HUES64 (cell line): ENCODE measurements around the gene PTOV1.
A peak's percentile ranks its signal among the peaks of the same experiment; 100 is the strongest.

ENCODE experiments used
- H3K27ac ChIP-seq: 2 replicates; pipeline ENCODE4 v1.7.0; 2013; ENCODE audit warnings: low read depth, low read length, inconsistent platforms
- H3K27me3 ChIP-seq: 2 replicates; pipeline ENCODE4 v1.6.1; 2013; ENCODE audit warnings: mild to moderate bottlenecking, low read length; ENCODE audit not compliant: insufficient read depth
- H3K36me3 ChIP-seq: 2 replicates; pipeline ENCODE4 v1.6.1; 2013; ENCODE audit warnings: mild to moderate bottlenecking, low read length; ENCODE audit not compliant: insufficient read depth
- H3K4me1 ChIP-seq: 2 replicates; pipeline ENCODE4 v1.6.1; 2013; ENCODE audit warnings: mild to moderate bottlenecking, low read length, moderate library complexity; ENCODE audit not compliant: insufficient read depth
- H3K4me3 ChIP-seq: 2 replicates; pipeline ENCODE4 v1.5.1; 2013; ENCODE audit warnings: mild to moderate bottlenecking, low read length, moderate library complexity
- H3K9ac ChIP-seq: 2 replicates; pipeline ENCODE4 v1.6.1; 2013; ENCODE audit warnings: mild to moderate bottlenecking, low read depth, low read length
- H3K9me3 ChIP-seq: 2 replicates; pipeline ENCODE4 v1.6.1; 2013; ENCODE audit warnings: low read depth, low read length; ENCODE audit not compliant: insufficient read depth
- WGBS: fragments of 150-250, 120-280 bp; methylation state at CpG from one replicate; pipeline ENCODE4 v1.1.7; 2013; ENCODE audit warnings: missing lambda C conversion rate; 5-methylcytosine and 5-hydroxymethylcytosine counted together

Gene PTOV1

DNA sequence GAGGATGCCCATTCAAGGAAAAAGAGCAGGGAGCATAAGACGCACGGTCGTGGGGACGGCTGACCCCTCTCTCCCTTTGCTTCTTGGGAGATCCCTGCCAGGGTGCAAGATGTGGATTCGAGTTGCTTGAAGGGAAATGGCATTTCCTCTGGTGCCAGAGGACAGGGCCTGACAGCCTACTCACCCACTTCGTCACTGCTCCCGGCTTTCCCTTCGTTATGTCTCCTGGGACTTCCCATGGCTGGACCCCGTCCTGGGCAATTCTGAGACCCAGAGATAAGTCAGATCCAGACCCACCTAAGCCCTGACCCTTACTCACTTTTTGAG lies 27.7 kb downstream of the PTOV1 start:
- WGBS = 87% methylated on average over 9 of the region's 9 CpGs
- Histone ChIP-seq H3K4me3 (peak overlapping the region; percentile 79), H3K9ac (peak overlapping the region; percentile 78), H3K4me1 (peaks cover 10% of the 10 kb centered on the region), H3K9me3 (no peaks in the 10 kb centered on the region), H3K36me3 (peaks cover 49% of the 10 kb centered on the region), H3K27me3 (no peaks in the 10 kb centered on the region), H3K27ac (peak overlapping the region; percentile 95)

GRCh38 chr19:49879243-49879963 lies 28.4 kb downstream of the PTOV1 start:
- Histone ChIP-seq H3K9me3 (no peaks in the 10 kb centered on the region), H3K9ac (no peak overlapping the region), H3K36me3 (peaks cover 56% of the 10 kb centered on the region), H3K4me1 (peaks cover 10% of the 10 kb centered on the region), H3K27me3 (no peaks in the 10 kb centered on the region), H3K27ac (no peak overlapping the region; the same call in 1 of the 2 replicates), H3K4me3 (peak overlapping the region; percentile 79)
- WGBS = 96% methylated on average over 12 of the region's 12 CpGs

GRCh38 chr19:49880162-49880869 lies 29.4 kb downstream of the PTOV1 start:
- H3K9me3 ChIP-seq = no peaks in the 10 kb centered on the region
- no peaks in the 10 kb centered on the region for H3K27me3 ChIP-seq
- WGBS = 95% methylated on average over 10 of the region's 10 CpGs
- H3K27ac ChIP-seq = no peak overlapping the region
- H3K9ac ChIP-seq = no peak overlapping the region
- H3K4me3 ChIP-seq = no peak overlapping the region
- peaks cover 9% of the 10 kb centered on the region for H3K4me1 ChIP-seq
- peaks cover 62% of the 10 kb centered on the region for H3K36me3 ChIP-seq

- H3K9me3 ChIP-seq = no peaks in the 10 kb centered on the region
- peaks cover 68% of the 10 kb centered on the region for H3K36me3 ChIP-seq
- 96% methylated on average over 16 of the region's 17 CpGs for WGBS
- H3K9ac ChIP-seq = no peak overlapping the region
- no peak overlapping the region for H3K4me3 ChIP-seq
- no peaks in the 10 kb centered on the region for H3K27me3 ChIP-seq
- no peak overlapping the region for H3K27ac ChIP-seq
- peaks cover 5% of the 10 kb centered on the region for H3K4me1 ChIP-seq
Observed at GRCh38 chr19:49881186-49881585, 30.2 kb downstream of the PTOV1 start.

DNA sequence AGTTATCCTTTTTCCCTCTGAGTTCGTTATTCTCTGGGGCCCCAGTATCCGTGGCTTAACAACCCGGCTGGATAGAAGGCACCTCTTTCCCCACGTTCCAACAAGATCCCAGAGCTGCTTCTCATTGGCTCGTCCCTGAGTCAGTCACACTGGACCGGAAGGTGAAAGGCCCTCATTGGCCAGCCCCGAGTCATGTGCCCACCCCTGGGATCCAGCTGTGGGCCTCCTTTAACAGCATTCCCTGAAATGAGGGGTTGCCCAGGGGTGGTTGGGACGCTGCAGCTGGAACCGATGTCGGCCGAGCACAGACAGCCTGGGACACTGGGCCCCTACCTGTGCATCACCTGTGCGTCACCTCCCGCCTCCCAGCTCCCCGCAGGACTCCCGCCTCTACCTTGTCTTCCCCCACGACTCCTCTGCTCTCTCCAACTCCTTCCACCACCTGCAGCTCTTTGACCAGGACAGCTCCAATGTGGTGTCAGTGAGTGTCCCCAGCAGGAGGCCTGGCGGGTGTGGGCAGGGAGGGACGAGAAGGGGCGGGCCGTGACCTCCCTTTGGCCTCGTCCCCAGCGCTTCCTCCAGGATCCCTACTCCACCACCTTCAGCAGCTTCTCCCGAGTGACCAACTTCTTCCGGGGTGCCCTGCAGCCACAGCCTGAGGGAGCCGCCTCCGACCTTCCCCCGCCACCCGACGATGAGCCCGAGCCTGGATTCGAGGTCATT lies 30.9 kb downstream of the PTOV1 start:
- H3K36me3 ChIP-seq = peaks cover 72% of the 10 kb centered on the region

GRCh38 chr19:49882643-49883042 lies 31.7 kb downstream of the PTOV1 start:
- Histone ChIP-seq H3K36me3 (peaks cover 72% of the 10 kb centered on the region), H3K27me3 (no peaks in the 10 kb centered on the region), H3K9me3 (no peaks in the 10 kb centered on the region), H3K9ac (no peak overlapping the region), H3K4me3 (no peak overlapping the region), H3K4me1 (peaks cover 5% of the 10 kb centered on the region), H3K27ac (no peak overlapping the region)
- WGBS = 97% methylated on average over 14 of the region's 14 CpGs

More for the DNA sequence above, 30.9 kb downstream of the PTOV1 start:
- H3K4me3 ChIP-seq = no peak overlapping the region
- WGBS = 94% methylated on average over 31 of the region's 31 CpGs
- no peaks in the 10 kb centered on the region for H3K9me3 ChIP-seq
- H3K9ac ChIP-seq = no peak overlapping the region
- no peak overlapping the region for H3K27ac ChIP-seq
- H3K4me1 ChIP-seq = peaks cover 5% of the 10 kb centered on the region
- no peaks in the 10 kb centered on the region for H3K27me3 ChIP-seq

DNA sequence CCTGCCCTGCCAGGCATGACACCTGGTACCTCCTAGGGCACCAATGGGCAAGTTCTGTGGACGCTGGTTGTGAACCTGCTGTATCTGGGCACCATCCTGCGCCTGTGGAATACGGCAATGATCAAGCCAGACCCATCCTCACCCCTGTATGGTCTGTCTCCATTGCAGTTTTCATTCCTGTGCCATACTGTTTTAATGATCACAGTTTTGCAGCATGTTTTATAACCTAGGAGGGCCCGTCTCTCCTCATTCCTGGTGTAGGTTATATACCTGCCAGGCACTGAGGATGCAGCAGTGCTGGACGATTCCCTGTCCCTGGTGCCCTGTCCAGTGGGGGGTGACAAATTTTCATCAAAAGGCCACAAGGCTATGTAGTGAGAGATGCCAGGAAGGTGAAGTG lies 32.1 kb downstream of the PTOV1 start:
- Histone ChIP-seq H3K4me3 (no peak overlapping the region), H3K27me3 (no peaks in the 10 kb centered on the region), H3K4me1 (peaks cover 5% of the 10 kb centered on the region), H3K36me3 (peaks cover 72% of the 10 kb centered on the region), H3K9me3 (no peaks in the 10 kb centered on the region), H3K27ac (no peak overlapping the region), H3K9ac (no peak overlapping the region)
- 93% methylated on average over 5 of the region's 5 CpGs for WGBS

DNA sequence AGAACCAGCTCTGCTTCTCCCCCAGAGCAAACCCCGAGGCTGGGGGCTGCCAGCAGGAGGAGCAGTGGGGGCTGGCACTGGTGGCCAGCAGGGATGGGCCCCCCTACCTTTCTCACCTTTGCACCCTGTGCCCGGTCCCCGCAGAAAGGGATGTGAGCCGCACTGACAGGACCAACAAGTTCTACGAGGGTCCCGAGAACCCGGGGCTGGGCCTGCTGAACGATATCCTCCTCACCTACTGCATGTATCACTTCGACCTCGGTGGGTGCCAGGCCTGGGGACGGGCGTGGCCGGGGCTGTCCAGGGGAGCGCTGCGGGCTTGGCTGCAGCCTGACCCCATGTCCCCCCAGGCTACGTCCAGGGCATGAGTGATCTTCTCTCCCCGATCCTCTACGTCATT lies 33.1 kb downstream of the PTOV1 start:
- Histone ChIP-seq H3K27ac (no peak overlapping the region), H3K9ac (no peak overlapping the region), H3K4me1 (no peaks in the 10 kb centered on the region), H3K4me3 (no peak overlapping the region), H3K36me3 (peaks cover 67% of the 10 kb centered on the region), H3K9me3 (no peaks in the 10 kb centered on the region), H3K27me3 (peaks cover 2% of the 10 kb centered on the region)
- WGBS = 96% methylated on average over 18 of the region's 18 CpGs

DNA sequence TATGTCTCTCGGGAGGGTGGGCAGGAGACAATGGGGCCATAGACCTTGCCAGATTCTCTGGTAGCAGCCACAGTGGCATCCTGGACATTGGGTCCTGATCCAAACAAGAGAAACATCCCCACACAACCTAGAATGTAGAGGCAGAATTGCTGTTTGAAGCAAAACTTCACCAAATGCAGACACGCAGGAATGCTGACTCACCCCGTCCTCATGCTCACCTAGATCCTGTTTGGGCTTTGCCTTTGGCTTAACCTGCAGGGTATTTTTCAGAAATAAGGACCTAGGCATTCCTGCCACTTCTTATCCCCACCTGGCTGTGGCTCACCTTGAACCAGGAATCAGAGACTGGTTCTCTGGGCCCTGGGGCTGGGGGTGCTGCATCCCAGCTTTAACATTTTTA lies 33.8 kb downstream of the PTOV1 start:
- Histone ChIP-seq H3K27ac (no peak overlapping the region), H3K36me3 (peaks cover 61% of the 10 kb centered on the region), H3K9ac (no peak overlapping the region)

GRCh38 chr19:49887037-49887664 lies 36.2 kb downstream of the PTOV1 start:
- no peak overlapping the region for H3K27ac ChIP-seq
- H3K27me3 ChIP-seq = peaks cover 11% of the 10 kb centered on the region
- no peak overlapping the region for H3K9ac ChIP-seq
- 93% methylated on average over 23 of the region's 23 CpGs for WGBS
- peaks cover 39% of the 10 kb centered on the region for H3K36me3 ChIP-seq
- H3K4me1 ChIP-seq = peaks cover 7% of the 10 kb centered on the region; the same call in 1 of the 2 replicates
- no peak overlapping the region for H3K4me3 ChIP-seq
- H3K9me3 ChIP-seq = no peaks in the 10 kb centered on the region

More for the DNA sequence above, 33.8 kb downstream of the PTOV1 start:
- WGBS = 90% methylated on average over 3 of the region's 3 CpGs
- no peak overlapping the region for H3K4me3 ChIP-seq
- no peaks in the 10 kb centered on the region for H3K9me3 ChIP-seq
- H3K27me3 ChIP-seq = peaks cover 9% of the 10 kb centered on the region
- no peaks in the 10 kb centered on the region for H3K4me1 ChIP-seq
